PFSK-1 (cell line): ENCODE results near the gene ITGA1.

ENCODE experiments used
- FOXP2 ChIP-seq: optimal IDR thresholded peaks from 2 replicates; pipeline ENCODE3; 2011; ENCODE audit warnings: borderline replicate concordance, control low read depth, inconsistent platforms; ENCODE audit not compliant: insufficient read depth; ENCODE audit errors: extremely low read length, extremely low read depth
- POLR2AphosphoS5 ChIP-seq: IDR thresholded peaks from 2 replicates; pipeline ENCODE4 v1.6.1; 2012; ENCODE audit warnings: low read depth, mild to moderate bottlenecking, control low read depth, low read length, moderate library complexity
- REST ChIP-seq, 2 experiments: IDR thresholded peaks; 2 replicates each; pipeline versions ENCODE4 v1.6.1 to v1.8.0; 2011 to 2012; ENCODE audit warnings: low read depth in 2 of 2, low read length in 2 of 2, control low read depth in 1 of 2, inconsistent platforms in 1 of 2, mild to moderate bottlenecking in 1 of 2, moderate library complexity in 1 of 2; ENCODE audit not compliant: insufficient read depth in 1 of 2
- SIN3A ChIP-seq: IDR thresholded peaks from 2 replicates; pipeline ENCODE4 v1.6.1; 2012; ENCODE audit warnings: mild to moderate bottlenecking, low read length, moderate library complexity, borderline replicate concordance; ENCODE audit not compliant: insufficient read depth
- TAF1 ChIP-seq: IDR thresholded peaks from 2 replicates; pipeline ENCODE4 v1.6.1; 2012; ENCODE audit warnings: low read length, control low read depth, borderline replicate concordance; ENCODE audit not compliant: insufficient read depth

ITGA1 gene

GRCh38 chr5:52856564-52856963 is 68.8 kb downstream of the ITGA1 start:
- TF ChIP-seq SIN3A = no peak
- TF ChIP-seq TAF1 = no peak
- no peak for TF ChIP-seq FOXP2
- no peak for TF ChIP-seq POLR2AphosphoS5
- no peak for TF ChIP-seq REST (IDR thresholded peaks at IDR 0.05; ENCODE audit: insufficient read depth in 1 of 2, low read depth in 2 of 2, low read length in 2 of 2)

GRCh38 chr5:52859628-52860027 is 71.9 kb downstream of the ITGA1 start:
- no peak for TF ChIP-seq REST (IDR thresholded peaks at IDR 0.05; ENCODE audit: insufficient read depth in 1 of 2, low read depth in 2 of 2, low read length in 2 of 2)

GRCh38 chr5:52861368-52861767 is 73.7 kb downstream of the ITGA1 start:
- TF ChIP-seq REST (IDR thresholded peaks at IDR 0.05; ENCODE audit: insufficient read depth in 1 of 2, low read depth in 2 of 2, low read length in 2 of 2) = no peak

GRCh38 chr5:52863715-52864290 is 76.1 kb downstream of the ITGA1 start:
- TF ChIP-seq SIN3A (no peak), POLR2AphosphoS5 (no peak), FOXP2 (no peak), TAF1 (no peak), REST (IDR thresholded peaks at IDR 0.05; ENCODE audit: insufficient read depth in 1 of 2, low read depth in 2 of 2, low read length in 2 of 2) (no peak)

- TF ChIP-seq TAF1 (no peak), FOXP2 (no peak), POLR2AphosphoS5 (no peak), REST (IDR thresholded peaks at IDR 0.05; ENCODE audit: insufficient read depth in 1 of 2, low read depth in 2 of 2, low read length in 2 of 2) (no peak)
Measured at GRCh38 chr5:52864371-52864770, 76.7 kb downstream of the ITGA1 start.
